H9 (cell line): ENCODE data around the gene KIAA1671. TPM values are rescaled to one million over a fixed set of nuclear protein-coding genes. Genes with fewer than 3 reads are reported as not detected.

Source experiments
- DNase-seq: peaks from one replicate; pipeline ENCODE4 v3.0.0-alpha.2; 2017
- H2AFZ ChIP-seq: one replicate; pipeline ENCODE4 v1.6.1; 2013; ENCODE audit warnings: mild to moderate bottlenecking, low read length, control low read depth, moderate library complexity
- H2AK5ac ChIP-seq: 2 replicates; pipeline ENCODE4 v1.6.1; 2013; ENCODE audit warnings: low read length, control low read depth, mixed read lengths; ENCODE audit not compliant: insufficient read length
- H2BK120ac ChIP-seq: one replicate; pipeline ENCODE4 v1.6.1; 2013; ENCODE audit warnings: low read depth, mild to moderate bottlenecking, low read length, control low read depth, inconsistent platforms; ENCODE audit not compliant: poor library complexity, severe bottlenecking
- H2BK12ac ChIP-seq: 2 replicates; pipeline ENCODE4 v1.6.1; 2013; ENCODE audit warnings: low read length, control low read depth, mixed read lengths, low read depth; ENCODE audit not compliant: insufficient read length
- H2BK15ac ChIP-seq: 2 replicates; pipeline ENCODE4 v1.6.1; 2013; ENCODE audit warnings: low read depth, low read length, control low read depth
- H2BK20ac ChIP-seq: one replicate; pipeline ENCODE4 v1.6.1; 2013; ENCODE audit warnings: low read depth, mild to moderate bottlenecking, low read length, control low read depth, inconsistent platforms; ENCODE audit not compliant: poor library complexity, severe bottlenecking
- H2BK5ac ChIP-seq: 2 replicates; pipeline ENCODE4 v1.6.1; 2013; ENCODE audit warnings: low read length, control low read depth, mixed read lengths; ENCODE audit not compliant: insufficient read length
- H3K14ac ChIP-seq: 2 replicates; pipeline ENCODE4 v1.6.1; 2013; ENCODE audit warnings: low read length, control low read depth; ENCODE audit not compliant: insufficient read depth
- H3K18ac ChIP-seq: 2 replicates; pipeline ENCODE4 v1.6.1; 2013; ENCODE audit warnings: low read depth, mild to moderate bottlenecking, mixed read lengths, low read length, control low read depth; ENCODE audit not compliant: insufficient read length
- H3K23ac ChIP-seq: 2 replicates; pipeline ENCODE4 v1.6.1; 2013; ENCODE audit warnings: low read length, control low read depth, mixed read lengths, low read depth; ENCODE audit not compliant: insufficient read length
- H3K23me2 ChIP-seq: 2 replicates; pipeline ENCODE4 v1.6.1; 2013; ENCODE audit warnings: low read depth, mild to moderate bottlenecking, mixed read lengths, low read length, control low read depth; ENCODE audit not compliant: insufficient read length, poor library complexity, severe bottlenecking
- H3K27ac ChIP-seq: 2 replicates; pipeline ENCODE4 v1.5.1; 2013; ENCODE audit warnings: low read length, control low read depth, mixed read lengths, low read depth; ENCODE audit not compliant: insufficient read length
- H3K27me3 ChIP-seq: 2 replicates; pipeline ENCODE4 v1.6.1; 2013; ENCODE audit warnings: low read length, control low read depth, inconsistent platforms; ENCODE audit not compliant: insufficient read depth
- H3K4ac ChIP-seq: 2 replicates; pipeline ENCODE4 v1.6.1; 2013; ENCODE audit warnings: low read depth, mild to moderate bottlenecking, control low read depth, inconsistent platforms, low read length, moderate library complexity
- H3K4me1 ChIP-seq: 2 replicates; pipeline ENCODE4 v1.6.1; 2013; ENCODE audit warnings: low read length, control low read depth, inconsistent platforms; ENCODE audit not compliant: insufficient read depth
- H3K4me2 ChIP-seq: 2 replicates; pipeline ENCODE4 v1.6.1; 2013; ENCODE audit warnings: low read length, control low read depth, mixed read lengths; ENCODE audit not compliant: insufficient read length, insufficient read depth
- H3K56ac ChIP-seq: 2 replicates; pipeline ENCODE4 v1.6.1; 2013; ENCODE audit warnings: low read depth, mild to moderate bottlenecking, mixed read lengths, low read length, control low read depth; ENCODE audit not compliant: insufficient read length
- H3K79me1 ChIP-seq: 2 replicates; pipeline ENCODE4 v1.6.1; 2013; ENCODE audit warnings: low read depth, mild to moderate bottlenecking, moderate library complexity, low read length, control low read depth, inconsistent platforms; ENCODE audit not compliant: insufficient read depth, poor library complexity, severe bottlenecking
- H3K79me2 ChIP-seq: 2 replicates; pipeline ENCODE4 v1.6.1; 2013; ENCODE audit warnings: low read length, control low read depth, inconsistent platforms; ENCODE audit not compliant: insufficient read depth
- H3K9ac ChIP-seq: 2 replicates; pipeline ENCODE4 v1.6.1; 2013; ENCODE audit warnings: low read length, control low read depth, mixed read lengths; ENCODE audit not compliant: insufficient read length; ENCODE audit errors: extremely low read depth
- H3K9me3 ChIP-seq: one replicate; pipeline ENCODE4 v1.6.1; 2013; ENCODE audit warnings: low read depth, low read length, inconsistent platforms; ENCODE audit not compliant: control insufficient read depth
- H3T11ph ChIP-seq: one replicate; pipeline ENCODE4 v1.6.1; 2013; ENCODE audit warnings: mild to moderate bottlenecking, low read length, control low read depth, inconsistent platforms
- H4K20me1 ChIP-seq: one replicate; pipeline ENCODE4 v1.6.1; 2013; ENCODE audit not compliant: control insufficient read depth, insufficient read length, insufficient read depth
- H4K5ac ChIP-seq: 2 replicates; pipeline ENCODE4 v1.6.1; 2013; ENCODE audit warnings: low read depth, mild to moderate bottlenecking, mixed read lengths, low read length, control low read depth; ENCODE audit not compliant: insufficient read length
- H4K8ac ChIP-seq: replicated peaks from 2 replicates; pipeline ENCODE4 v1.6.1; 2013; ENCODE audit warnings: low read length, control low read depth, mixed read lengths, low read depth; ENCODE audit not compliant: insufficient read length
- H4K91ac ChIP-seq: 2 replicates; pipeline ENCODE4 v1.6.1; 2013; ENCODE audit warnings: low read depth, mild to moderate bottlenecking, moderate library complexity, mixed read lengths, low read length, control low read depth; ENCODE audit not compliant: insufficient read length
- H3K27ac Mint-ChIP-seq, 3 experiments: 2 replicates in 2 of 3; 3 replicates in 1 of 3; pipeline ENCODE4 v1.8.0; 2020 to 2021; ENCODE audit warnings: mixed read lengths in 3 of 3, mild to moderate bottlenecking in 1 of 3, moderate library complexity in 1 of 3
- H3K27me3 Mint-ChIP-seq: 2 replicates; pipeline ENCODE4 v1.8.0; 2021; ENCODE audit warnings: low read depth, mild to moderate bottlenecking, moderate library complexity, mixed read lengths
- H3K36me3 Mint-ChIP-seq, 3 experiments: 2 replicates in 2 of 3; 3 replicates in 1 of 3; pipeline ENCODE4 v1.8.0; 2020 to 2021; ENCODE audit warnings: low read depth in 3 of 3, mixed read lengths in 3 of 3; ENCODE audit not compliant: insufficient read depth in 1 of 3
- H3K4me1 Mint-ChIP-seq, 2 experiments: 2 replicates each; pipeline ENCODE4 v1.8.0; 2020; ENCODE audit warnings: mixed read lengths in 2 of 2
- H3K4me3 Mint-ChIP-seq, 2 experiments: 2 replicates in 1 of 2; 3 replicates in 1 of 2; pipeline ENCODE4 v1.8.0; 2020 to 2021; ENCODE audit warnings: mild to moderate bottlenecking in 2 of 2, mixed read lengths in 2 of 2, moderate library complexity in 1 of 2
- H3K9me3 Mint-ChIP-seq, 2 experiments: 2 replicates in 1 of 2; 3 replicates in 1 of 2; pipeline ENCODE4 v1.8.0; 2020; ENCODE audit warnings: mild to moderate bottlenecking in 2 of 2, mixed read lengths in 2 of 2, moderate library complexity in 1 of 2
- CTCF ChIP-seq: fragments of 200-600 bp; sonication (generic); conservative IDR thresholded peaks from 3 replicates; pipeline ENCODE4 v1.8.0; 2021; ENCODE audit warnings: antibody characterized with exemption, mild to moderate bottlenecking
- WGBS: extraction: QIAGEN DNeasy Blood & Tissue Kit; methylation state at CpG from one replicate; pipeline ENCODE4 v1.1.7; 2013; ENCODE audit warnings: missing lambda C conversion rate, low lambda C conversion rate, mixed read lengths; ENCODE audit not compliant: insufficient read length; ENCODE audit errors: extremely low coverage; 5-methylcytosine and 5-hydroxymethylcytosine counted together
- total RNA-seq: library from RNA; stranded (reverse); gene quantifications from 2 replicates; pipeline ENCODE4 v1.2.1, GENCODE V29; 2021

KIAA1671 gene
- total RNA-seq, 1 experiment from 2014 or later, result 22.6 TPM

GRCh38 chr22:25176799-25177198 lies 224.3 kb downstream of the KIAA1671 start:
- no peak overlapping the region for H3K4me3 Mint-ChIP-seq
- H3K9ac ChIP-seq, result no peak overlapping the region
- H2BK120ac ChIP-seq, result no peak overlapping the region
- no peak overlapping the region; a peak in 2 of 7 replicates for H3K27ac Mint-ChIP-seq
- H3K4ac ChIP-seq, result no peak overlapping the region
- H2BK20ac ChIP-seq, result no peak overlapping the region
- H3K18ac ChIP-seq, result no peak overlapping the region
- no CpG with 5 or more reads among the region's 3 CpGs for WGBS
- no peak for TF ChIP-seq CTCF
- H3K27me3 ChIP-seq, result no peaks in the 10 kb centered on the region; the same call in 1 of the 2 replicates
- no peak overlapping the region for H4K8ac ChIP-seq
- H2AFZ ChIP-seq, result no peak overlapping the region
- no peaks in the 10 kb centered on the region for H3K23me2 ChIP-seq
- peaks cover 0 to 2% of the 10 kb centered on the region in 2 experiments; a peak in 1 of 5 replicates for H3K9me3 Mint-ChIP-seq
- no peak overlapping the region for H3K56ac ChIP-seq
- no peaks in the 10 kb centered on the region for H4K20me1 ChIP-seq
- H3K79me1 ChIP-seq, result no peaks in the 10 kb centered on the region
- no peak overlapping the region for H4K5ac ChIP-seq
- H3K14ac ChIP-seq, result no peak overlapping the region
- H3T11ph ChIP-seq, result no peak overlapping the region
- H3K27me3 Mint-ChIP-seq, result no peaks in the 10 kb centered on the region
- H2AK5ac ChIP-seq, result no peak overlapping the region
- no peaks in the 10 kb centered on the region for H3K9me3 ChIP-seq
- no peak overlapping the region for H4K91ac ChIP-seq
- H3K4me2 ChIP-seq, result no peak overlapping the region
- no peak overlapping the region for H2BK15ac ChIP-seq
- H3K4me1 ChIP-seq, result no peaks in the 10 kb centered on the region
- no peak overlapping the region for H2BK5ac ChIP-seq
- peaks cover 9% of the 10 kb centered on the region in 2 experiments for H3K4me1 Mint-ChIP-seq
- no peak overlapping the region for H2BK12ac ChIP-seq
- H3K36me3 Mint-ChIP-seq, result peaks cover 11 to 27% (median 15%) of the 10 kb centered on the region in 3 experiments
- H3K23ac ChIP-seq, result no peak overlapping the region
- DNase-seq, result no peak
- no peaks in the 10 kb centered on the region for H3K79me2 ChIP-seq
- no peak overlapping the region for H3K27ac ChIP-seq
